GM13976 (cell line): Measurements from ENCODE around the gene CDK10.
"Not testable (repeated sequence)": the region's sequence is repeated elsewhere in the genome, so short reads cannot be mapped to it uniquely, and the experiment has no call there.

Experiments used
- DNase-seq: peaks from one replicate; pipeline ENCODE4 v3.0.0; 2012; ENCODE audit warnings: low spot score
- CTCF ChIP-seq: IDR thresholded peaks from 2 replicates; pipeline ENCODE4 v1.5.1; 2012; ENCODE audit warnings: borderline replicate concordance, mild to moderate bottlenecking; ENCODE audit not compliant: insufficient read depth; ENCODE audit errors: extremely low read depth, missing control alignments, control extremely low read depth
- in situ Hi-C: fragments of 300-500 bp; cut with MboI; formaldehyde crosslinking; loops from one replicate; pipeline ENCODE4 v1.12.0; 2022; ENCODE audit warnings: low sequenced_read_pairs, mixed read lengths, inconsistent platforms; ENCODE audit not compliant: unreplicated experiment

Gene CDK10

GRCh38 chr16:89695875-89696669 is 9.6 kb downstream of the CDK10 start:
- no peak for TF ChIP-seq CTCF
- in situ Hi-C loops = no loop called here
- no peak for DNase-seq

GRCh38 chr16:89696670-89697128 is 10.2 kb downstream of the CDK10 start:
- in situ Hi-C loops = no loop called here
- no peak for TF ChIP-seq CTCF
- DNase-seq = peak; percentile 75

- no peak for TF ChIP-seq CTCF
- no peak for DNase-seq
- in situ Hi-C loops = no loop called here
Observed at GRCh38 chr16:89697161-89697615, 10.7 kb downstream of the CDK10 start.

GRCh38 chr16:89697616-89698331 is 11.3 kb downstream of the CDK10 start:
- in situ Hi-C loops = no loop called here
- no peak for TF ChIP-seq CTCF
- DNase-seq = no peak

GRCh38 chr16:89698717-89699116 is 12.2 kb downstream of the CDK10 start:
- DNase-seq, in situ Hi-C loops: not testable (repeated sequence)

- DNase-seq, in situ Hi-C loops: not testable (repeated sequence)
Observed at GRCh38 chr16:89699629-89700099, 13.2 kb downstream of the CDK10 start.

- in situ Hi-C loops = no loop called here
- peak; percentile 79 for TF ChIP-seq CTCF
Observed at GRCh38 chr16:89700100-89700648, 13.7 kb downstream of the CDK10 start.

More at GRCh38 chr16:89700100-89700648, 13.7 kb downstream of the CDK10 start:
- DNase-seq = peak; percentile 97
